HepG2 (cell line): ENCODE measurements around the gene SPTY2D1. TPM values are rescaled to one million over a fixed set of nuclear protein-coding genes. Genes with fewer than 3 reads are reported as not detected.

Experiments
- ATAC-seq: fragments of 200-7000 bp; cut with Tn5 transposase; 3 replicates; pipeline ENCODE4 v1.9.1; 2020; ENCODE audit warnings: mild to moderate bottlenecking, moderate library complexity
- BruUV-seq: library from RNA; stranded (reverse); fragments of 400-500 nt; replicated peaks from 2 replicates; lab custom pipeline; 2021; lab: Mats Ljungman, UMichigan
- CTCF ChIA-PET: fragments of 300-600 bp; formaldehyde crosslinking; extraction: SDS; loops from one replicate; lab custom pipeline; 2021; ENCODE audit warnings: low total read pairs, inconsistent platforms, low intra/inter-chr PET ratio; lab: Yijun Ruan, JAX
- POLR2A ChIA-PET: fragments of 350-600 bp; sonication (Branson Sonifier 250); formaldehyde crosslinking; loops from one replicate; lab custom pipeline; 2020; ENCODE audit warnings: antibody characterized with exemption, inconsistent platforms; lab: Yijun Ruan, JAX
- DNase-seq: peaks from one replicate; pipeline ENCODE4 v3.0.0-alpha.2; 2015; ENCODE audit warnings: low spot score
- FAIRE-seq: peaks from 3 replicates; lab custom pipeline; 2011; peaks lifted over from hg19 to GRCh38; lab: Jason Lieb, UNC
- H2AFZ ChIP-seq: one replicate; pipeline ENCODE4 v1.6.1; 2011; ENCODE audit warnings: low read length, inconsistent platforms
- H3K27ac ChIP-seq: fragments of 300-600 bp; 3 replicates; pipeline ENCODE4 v1.8.0; 2011; ENCODE audit warnings: mixed run types, mild to moderate bottlenecking, mixed read lengths, low read length, inconsistent platforms; ENCODE audit not compliant: insufficient read depth; ENCODE audit errors: extremely low read length
- H3K27me3 ChIP-seq, 2 experiments: fragments of 200-600 bp in 1 of 2; 2 replicates in 1 of 2; 3 replicates in 1 of 2; pipeline versions ENCODE4 v1.6.0 to v1.8.0; 2011; ENCODE audit warnings: low read length in 2 of 2, mild to moderate bottlenecking in 2 of 2, moderate library complexity in 2 of 2, inconsistent platforms in 1 of 2; ENCODE audit not compliant: insufficient read depth in 2 of 2, control insufficient read depth in 1 of 2
- H3K36me3 ChIP-seq, 2 experiments: fragments of 200-600 bp in 1 of 2; replicated peaks in 1 of 2; 2 replicates in 1 of 2; 3 replicates in 1 of 2; pipeline versions ENCODE4 v1.5.1 to v1.8.0; 2011; ENCODE audit warnings: low read length in 2 of 2, inconsistent platforms in 1 of 2; ENCODE audit not compliant: insufficient read depth in 2 of 2, control insufficient read depth in 1 of 2
- H3K4me1 ChIP-seq: 2 replicates; pipeline ENCODE4 v1.5.1; 2012; ENCODE audit warnings: low read length, inconsistent platforms; ENCODE audit not compliant: insufficient read depth
- H3K4me2 ChIP-seq: 2 replicates; pipeline ENCODE4 v1.6.0; 2011; ENCODE audit warnings: low read depth, low read length, inconsistent platforms
- H3K4me3 ChIP-seq, 3 experiments: fragments of 200-600 bp in 1 of 3; sonication (generic), shearing (Covaris generic) in 1 of 3; replicated peaks in 1 of 3; 2 replicates each; pipeline ENCODE4 v1.5.1; 2011 to 2016; ENCODE audit warnings: low read length in 3 of 3, inconsistent platforms in 2 of 3, low read depth in 2 of 3, mild to moderate bottlenecking in 2 of 3, control low read depth in 1 of 3, mixed read lengths in 1 of 3; ENCODE audit not compliant: insufficient read depth in 1 of 3
- H3K79me2 ChIP-seq: one replicate; pipeline ENCODE4 v1.6.1; 2011; ENCODE audit warnings: low read length, inconsistent platforms; ENCODE audit not compliant: insufficient read depth
- H3K9ac ChIP-seq: 2 replicates; pipeline ENCODE4 v1.6.0; 2011; ENCODE audit warnings: mild to moderate bottlenecking, low read depth, low read length, inconsistent platforms; ENCODE audit not compliant: insufficient read depth
- H3K9me3 ChIP-seq: 2 replicates; pipeline ENCODE4 v1.5.1; 2012; ENCODE audit warnings: mild to moderate bottlenecking, low read length
- H4K20me1 ChIP-seq: 2 replicates; pipeline ENCODE4 v1.6.0; 2011; ENCODE audit warnings: inconsistent platforms, mild to moderate bottlenecking, low read length, moderate library complexity; ENCODE audit not compliant: insufficient read depth
- FOXP1 ChIP-seq, 2 experiments: fragments of 450-650 bp in 1 of 2; IDR thresholded peaks; 2 replicates each; pipeline ENCODE4 v1.6.1; 2017 to 2018; ENCODE audit warnings: antibody characterized with exemption in 1 of 2
- GMEB2 ChIP-seq: IDR thresholded peaks from 2 replicates; pipeline ENCODE4 v1.6.1; 2016; ENCODE audit warnings: missing biosample characterization, missing genetic modification reagents, low read depth
- HOXA9 ChIP-seq: sonication (generic); formaldehyde crosslinking; IDR thresholded peaks from 2 replicates; pipeline ENCODE4 v1.8.1; 2022; ENCODE audit warnings: missing genetic modification reagents, mild to moderate bottlenecking, moderate library complexity, borderline replicate concordance
- KAT8 ChIP-seq: IDR thresholded peaks from 2 replicates; pipeline ENCODE4 v1.6.1; 2016; ENCODE audit warnings: missing genetic modification reagents, missing compliant biosample characterization
- MZF1 ChIP-seq: sonication (generic); formaldehyde crosslinking; IDR thresholded peaks from 2 replicates; pipeline ENCODE4 v1.8.1; 2023; ENCODE audit warnings: mild to moderate bottlenecking, missing genetic modification reagents, borderline replicate concordance
- PAF1 ChIP-seq: IDR thresholded peaks from 2 replicates; pipeline ENCODE4 v1.6.1; 2016; ENCODE audit warnings: missing genetic modification reagents, missing compliant biosample characterization
- TBP ChIP-seq: sonication (generic); formaldehyde crosslinking; IDR thresholded peaks from 2 replicates; pipeline ENCODE4 v1.5.0; 2020; ENCODE audit warnings: missing genetic modification reagents
- TBX2 ChIP-seq: sonication (generic); formaldehyde crosslinking; IDR thresholded peaks from 2 replicates; pipeline ENCODE4 v1.5.0; 2020; ENCODE audit warnings: missing genetic modification reagents, mild to moderate bottlenecking, borderline replicate concordance
- ZBTB21 ChIP-seq: sonication (generic); formaldehyde crosslinking; IDR thresholded peaks from 2 replicates; pipeline ENCODE4 v1.4.0; 2020; ENCODE audit warnings: missing genetic modification reagents
- ZNF264 ChIP-seq: sonication (generic); formaldehyde crosslinking; IDR thresholded peaks from 2 replicates; pipeline ENCODE4 v1.4.0; 2020; ENCODE audit warnings: missing genetic modification reagents
- ZNF34 ChIP-seq: sonication (generic); formaldehyde crosslinking; IDR thresholded peaks from 2 replicates; pipeline ENCODE4 v1.4.0; 2020; ENCODE audit warnings: mild to moderate bottlenecking, missing genetic modification reagents, borderline replicate concordance
- WGBS: methylation state at CpG from one replicate; pipeline ENCODE4 v1.1.6; 2017; ENCODE audit warnings: low lambda C conversion rate; 5-methylcytosine and 5-hydroxymethylcytosine counted together
- in situ Hi-C: cut with HindIII; loops from 2 replicates; pipeline ENCODE4 v1.10.0; 2017; ENCODE audit warnings: low pct_unique_long_range_greater_than_20kb; ENCODE audit not compliant: extremely low pct_ligation_motif_present
- intact Hi-C: fragments of 100-400 bp; cut with micrococcal nuclease; formaldehyde crosslinking; loops from one replicate; pipeline ENCODE4 v1.10.0; 2022; ENCODE audit not compliant: unreplicated experiment
- polyA plus RNA-seq, 8 experiments: library from polyadenylated mRNA; depleted of rRNA in 3 of 8; stranded (reverse) in 7 of 8; unstranded in 1 of 8; fragments of >200 nt; fragmentation: Illumina TruSeq in 4 of 8; extraction: Trizol in 4 of 8; gene quantifications; 2 replicates each; pipeline versions ENCODE4 v1.2.1 to v1.2.3, GENCODE V29; 2011 to 2016; ENCODE audit warnings: low read depth in 4 of 8, missing spikeins in 1 of 8, mixed read lengths in 1 of 8; ENCODE audit not compliant: insufficient read depth in 1 of 8
- total RNA-seq, 5 experiments: library from RNA; depleted of rRNA; stranded (reverse); fragments of >200 nt; fragmentation: Illumina TruSeq; extraction: Trizol; gene quantifications; 2 replicates each; pipeline ENCODE4 v1.2.3, GENCODE V29; 2016; ENCODE audit warnings: low read depth in 1 of 5
- TF ChIP-seq, protein P1 (sequence below): sonication (generic); formaldehyde crosslinking; IDR thresholded peaks from 2 replicates; pipeline ENCODE4 v1.4.0; 2020; ENCODE audit warnings: missing genetic modification reagents, borderline replicate concordance

Gene SPTY2D1
- total and polyA plus RNA-seq, 2 of the 13 experiments (the other 11 are each of a cell fraction or from before 2014, with no cell fraction given), result 6.9 to 14.8 TPM

GRCh38 chr11:18564149-18564548, 70.0 kb downstream of the SPTY2D1 start:
- Histone ChIP-seq H3K4me2 (no peak overlapping the region), H3K9me3 (no peaks in the 10 kb centered on the region)
- TF ChIP-seq ZNF264 (CRISPR knock-in tag) (no peak), TBP (CRISPR knock-in tag) (no peak)
- TF ChIP-seq, all 625 proteins: peak for 0
- intact Hi-C loops, result no loop called here
- Histone ChIP-seq H3K4me3 (no peak overlapping the region), H4K20me1 (no peaks in the 10 kb centered on the region), H3K27ac (no peak overlapping the region), H3K27me3 (no peaks in the 10 kb centered on the region), H3K9ac (no peak overlapping the region), H3K79me2 (no peaks in the 10 kb centered on the region), H3K36me3 (peaks cover 0 to 2% of the 10 kb centered on the region in 2 experiments; a peak in 2 of 5 replicates), H3K4me1 (no peaks in the 10 kb centered on the region), H2AFZ (no peak overlapping the region)
- ChIA-PET CTCF (no interaction called here), POLR2A (interaction anchor here (0.6 kb wide), 1 partner anchor 13 kb away, joined by 3 read pairs; no protein-coding TSS in a partner anchor)
- DNase-seq (no peak), FAIRE-seq (no peak), ATAC-seq (no peak)
- in situ Hi-C loops, result no loop called here
- BruUV-seq, result no TSS peak

DNA sequence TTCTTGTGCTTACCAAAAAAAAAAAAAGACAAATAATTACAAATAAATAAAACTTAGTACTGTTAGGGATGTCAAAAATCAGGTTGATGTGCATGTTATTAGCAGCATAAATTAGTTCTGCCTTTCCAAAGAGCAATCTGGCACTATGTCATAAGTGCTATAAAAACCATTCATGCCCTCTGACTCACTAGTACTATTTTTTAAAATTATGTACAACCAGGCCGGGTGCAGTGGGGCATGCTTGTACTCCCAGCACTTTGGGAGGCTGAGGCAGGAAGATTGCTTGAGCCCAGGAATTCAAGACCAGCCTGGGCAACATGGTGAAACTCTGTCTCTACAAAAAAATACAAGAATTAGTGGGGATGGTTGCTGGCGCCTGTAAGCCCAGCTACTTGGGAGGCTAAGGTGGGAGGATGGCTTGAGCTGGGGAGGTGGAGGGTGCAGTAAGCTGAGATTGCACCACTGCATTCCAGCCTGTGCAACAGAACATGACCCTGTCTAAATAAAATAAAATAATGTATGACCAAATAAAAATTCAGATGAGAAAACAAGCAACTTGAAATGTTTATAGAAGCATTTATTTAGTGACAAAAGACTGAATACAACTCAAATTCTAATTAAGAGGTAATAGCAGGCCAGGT, 70.9 kb downstream of the SPTY2D1 start:
- Histone ChIP-seq H3K27ac (no peak overlapping the region), H3K9ac (no peak overlapping the region), H2AFZ (no peak overlapping the region), H4K20me1 (no peaks in the 10 kb centered on the region), H3K4me1 (no peaks in the 10 kb centered on the region), H3K4me3 (no peak overlapping the region), H3K9me3 (no peaks in the 10 kb centered on the region), H3K36me3 (peaks cover 0 to 2% of the 10 kb centered on the region in 2 experiments; a peak in 2 of 5 replicates), H3K27me3 (no peaks in the 10 kb centered on the region), H3K4me2 (no peak overlapping the region), H3K79me2 (no peaks in the 10 kb centered on the region)
- WGBS, result 100% methylated on average over 2 of the region's 2 CpGs
- CTCF ChIA-PET, result no interaction called here
- no peak for ATAC-seq
- no peak for FAIRE-seq
- DNase-seq, result no peak
- POLR2A ChIA-PET, result no interaction called here
- in situ Hi-C loops (no loop called here), intact Hi-C loops (no loop called here)
- BruUV-seq, result no TSS peak
- TF ChIP-seq ZNF34 (CRISPR knock-in tag), result no peak
- TF ChIP-seq KAT8, result no peak
- TF ChIP-seq GMEB2 (CRISPR knock-in tag), result no peak
- no peak for TF ChIP-seq ZBTB21
- no peak for TF ChIP-seq MZF1
- TF ChIP-seq FOXP1 (IDR thresholded peaks at IDR 0.05), result no peak
- no peak for TF ChIP-seq FOXP1 (CRISPR knock-in tag; IDR thresholded peaks at IDR 0.05)
- TF ChIP-seq, protein P1, sequence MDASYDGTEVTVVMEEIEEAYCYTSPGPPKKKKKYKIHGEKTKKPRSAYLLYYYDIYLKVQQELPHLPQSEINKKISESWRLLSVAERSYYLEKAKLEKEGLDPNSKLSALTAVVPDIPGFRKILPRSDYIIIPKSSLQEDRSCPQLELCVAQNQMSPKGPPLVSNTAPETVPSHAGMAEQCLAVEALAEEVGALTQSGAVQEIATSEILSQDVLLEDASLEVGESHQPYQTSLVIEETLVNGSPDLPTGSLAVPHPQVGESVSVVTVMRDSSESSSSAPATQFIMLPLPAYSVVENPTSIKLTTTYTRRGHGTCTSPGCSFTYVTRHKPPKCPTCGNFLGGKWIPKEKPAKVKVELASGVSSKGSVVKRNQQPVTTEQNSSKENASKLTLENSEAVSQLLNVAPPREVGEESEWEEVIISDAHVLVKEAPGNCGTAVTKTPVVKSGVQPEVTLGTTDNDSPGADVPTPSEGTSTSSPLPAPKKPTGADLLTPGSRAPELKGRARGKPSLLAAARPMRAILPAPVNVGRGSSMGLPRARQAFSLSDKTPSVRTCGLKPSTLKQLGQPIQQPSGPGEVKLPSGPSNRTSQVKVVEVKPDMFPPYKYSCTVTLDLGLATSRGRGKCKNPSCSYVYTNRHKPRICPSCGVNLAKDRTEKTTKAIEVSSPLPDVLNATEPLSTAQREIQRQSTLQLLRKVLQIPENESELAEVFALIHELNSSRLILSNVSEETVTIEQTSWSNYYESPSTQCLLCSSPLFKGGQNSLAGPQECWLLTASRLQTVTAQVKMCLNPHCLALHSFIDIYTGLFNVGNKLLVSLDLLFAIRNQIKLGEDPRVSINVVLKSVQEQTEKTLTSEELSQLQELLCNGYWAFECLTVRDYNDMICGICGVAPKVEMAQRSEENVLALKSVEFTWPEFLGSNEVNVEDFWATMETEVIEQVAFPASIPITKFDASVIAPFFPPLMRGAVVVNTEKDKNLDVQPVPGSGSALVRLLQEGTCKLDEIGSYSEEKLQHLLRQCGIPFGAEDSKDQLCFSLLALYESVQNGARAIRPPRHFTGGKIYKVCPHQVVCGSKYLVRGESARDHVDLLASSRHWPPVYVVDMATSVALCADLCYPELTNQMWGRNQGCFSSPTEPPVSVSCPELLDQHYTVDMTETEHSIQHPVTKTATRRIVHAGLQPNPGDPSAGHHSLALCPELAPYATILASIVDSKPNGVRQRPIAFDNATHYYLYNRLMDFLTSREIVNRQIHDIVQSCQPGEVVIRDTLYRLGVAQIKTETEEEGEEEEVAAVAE (CRISPR knock-in tag), result no peak
- TF ChIP-seq PAF1 (CRISPR knock-in tag), result no peak
- no peak for TF ChIP-seq TBX2 (CRISPR knock-in tag)
- TF ChIP-seq HOXA9 (CRISPR knock-in tag), result no peak
